Loucy (cell line): ENCODE results near the gene SP140L.
"Not testable (repeated sequence)": the region's sequence is repeated elsewhere in the genome, so short reads cannot be mapped to it uniquely, and the experiment has no call there.

Experiments used
- H2AFZ ChIP-seq: fragments of 200-600 bp; sonication (generic); 2 replicates; pipeline ENCODE4 v1.6.0; 2016; ENCODE audit warnings: antibody characterized with exemption, mild to moderate bottlenecking, low read length, moderate library complexity
- H3F3A ChIP-seq: fragments of 200-600 bp; 2 replicates; pipeline ENCODE4 v1.6.0; 2016; ENCODE audit warnings: antibody characterized with exemption, low read depth, mild to moderate bottlenecking
- H3K27me3 ChIP-seq: fragments of 200-600 bp; sonication (generic); 2 replicates; pipeline ENCODE4 v1.6.1; 2014; ENCODE audit warnings: low read length, mild to moderate bottlenecking; ENCODE audit not compliant: insufficient read depth, poor library complexity, severe bottlenecking
- H3K36me3 ChIP-seq: fragments of 200-600 bp; sonication (generic); 2 replicates; pipeline ENCODE4 v1.6.1; 2016; ENCODE audit warnings: low read length; ENCODE audit not compliant: insufficient read depth
- H3K4me1 ChIP-seq: fragments of 200-600 bp; sonication (generic); 2 replicates; pipeline ENCODE4 v1.5.1; 2014; ENCODE audit warnings: low read length, mild to moderate bottlenecking; ENCODE audit not compliant: insufficient read depth, poor library complexity, severe bottlenecking
- H3K4me2 ChIP-seq: fragments of 200-600 bp; sonication (generic); 2 replicates; pipeline ENCODE4 v1.6.0; 2014; ENCODE audit warnings: antibody characterized with exemption, low read length, low read depth, mild to moderate bottlenecking; ENCODE audit not compliant: poor library complexity, severe bottlenecking
- H3K4me3 ChIP-seq: fragments of 200-600 bp; sonication (generic); 2 replicates; pipeline ENCODE4 v1.5.1; 2014; ENCODE audit warnings: low read length, mild to moderate bottlenecking, mixed read lengths; ENCODE audit not compliant: poor library complexity, severe bottlenecking
- H3K79me2 ChIP-seq: fragments of 200-600 bp; sonication (generic); 2 replicates; pipeline ENCODE4 v1.6.1; 2014; ENCODE audit warnings: low read length; ENCODE audit not compliant: insufficient read depth
- H3K9ac ChIP-seq: fragments of 200-600 bp; sonication (generic); 2 replicates; pipeline ENCODE4 v1.6.0; 2014; ENCODE audit warnings: mild to moderate bottlenecking, low read depth, low read length, moderate library complexity; ENCODE audit not compliant: poor library complexity, severe bottlenecking
- H3K9me2 ChIP-seq: fragments of 200-600 bp; sonication (generic); replicated peaks from 2 replicates; pipeline ENCODE4 v1.6.1; 2016; ENCODE audit warnings: low read depth, low read length, mixed read lengths
- H3K9me3 ChIP-seq: fragments of 200-600 bp; sonication (generic); 2 replicates; pipeline ENCODE4 v1.6.1; 2014; ENCODE audit warnings: mild to moderate bottlenecking, antibody characterized with exemption, low read length, low read depth; ENCODE audit not compliant: insufficient read depth
- H4K20me1 ChIP-seq: fragments of 200-600 bp; sonication (generic); 2 replicates; pipeline ENCODE4 v1.6.0; 2014; ENCODE audit warnings: antibody characterized with exemption, low read length, mild to moderate bottlenecking; ENCODE audit not compliant: insufficient read depth, poor library complexity, severe bottlenecking
- CTCF ChIP-seq: fragments of 200-600 bp; sonication (generic); conservative IDR thresholded peaks from 2 replicates; pipeline ENCODE4 v1.5.1; 2014; ENCODE audit warnings: mild to moderate bottlenecking, antibody characterized with exemption, low read length
- EZH2phosphoT487 ChIP-seq: fragments of 200-600 bp; IDR thresholded peaks from 2 replicates; pipeline ENCODE4 v1.6.1; 2018; ENCODE audit warnings: antibody characterized with exemption, mild to moderate bottlenecking, moderate library complexity, borderline replicate concordance

SP140L gene

GRCh38 chr2:230400041-230400440 is 73.0 kb downstream of the SP140L start:
- H4K20me1 ChIP-seq: no peaks in the 10 kb centered on the region
- no peak overlapping the region for H2AFZ ChIP-seq
- no peaks in the 10 kb centered on the region for H3K27me3 ChIP-seq
- no peaks in the 10 kb centered on the region for H3K9me2 ChIP-seq
- H3K4me1 ChIP-seq: no peaks in the 10 kb centered on the region
- H3K4me3 ChIP-seq: no peak overlapping the region
- H3K9ac ChIP-seq: no peak overlapping the region
- no peaks in the 10 kb centered on the region for H3F3A ChIP-seq
- TF ChIP-seq CTCF (no peak), EZH2phosphoT487 (no peak)
- H3K79me2 ChIP-seq: no peaks in the 10 kb centered on the region
- H3K4me2 ChIP-seq: no peak overlapping the region
- H3K36me3 ChIP-seq: peaks cover 13% of the 10 kb centered on the region; the same call in 1 of the 2 replicates
- H3K9me3 ChIP-seq: peaks cover 5% of the 10 kb centered on the region; the same call in 1 of the 2 replicates

GRCh38 chr2:230400454-230400853 is 73.5 kb downstream of the SP140L start:
- no peaks in the 10 kb centered on the region for H3K27me3 ChIP-seq
- H3K4me2 ChIP-seq: no peak overlapping the region
- no peak for TF ChIP-seq EZH2phosphoT487
- no peak for TF ChIP-seq CTCF
- peaks cover 13% of the 10 kb centered on the region; the same call in 1 of the 2 replicates for H3K36me3 ChIP-seq
- no peaks in the 10 kb centered on the region for H3K79me2 ChIP-seq
- H3F3A ChIP-seq: no peaks in the 10 kb centered on the region
- H3K9me3 ChIP-seq: peaks cover 5% of the 10 kb centered on the region; the same call in 1 of the 2 replicates
- no peak overlapping the region for H2AFZ ChIP-seq
- no peak overlapping the region for H3K9ac ChIP-seq
- no peak overlapping the region for H3K4me3 ChIP-seq
- H3K9me2 ChIP-seq: no peaks in the 10 kb centered on the region
- H4K20me1 ChIP-seq: no peaks in the 10 kb centered on the region
- no peaks in the 10 kb centered on the region for H3K4me1 ChIP-seq

GRCh38 chr2:230401026-230401425 is 74.0 kb downstream of the SP140L start:
- not testable (repeated sequence) for H3K79me2 ChIP-seq, H3K36me3 ChIP-seq, H3K4me1 ChIP-seq, H3K27me3 ChIP-seq, H3K4me3 ChIP-seq, H2AFZ ChIP-seq, H3K9me2 ChIP-seq, H3K4me2 ChIP-seq, H3F3A ChIP-seq, H4K20me1 ChIP-seq, H3K9me3 ChIP-seq, H3K9ac ChIP-seq

- no peaks in the 10 kb centered on the region for H4K20me1 ChIP-seq
- H3K4me1 ChIP-seq: no peaks in the 10 kb centered on the region
- no peaks in the 10 kb centered on the region for H3K79me2 ChIP-seq
- H3K9me2 ChIP-seq: no peaks in the 10 kb centered on the region
- peaks cover 9% of the 10 kb centered on the region; the same call in 1 of the 2 replicates for H3K36me3 ChIP-seq
- H2AFZ ChIP-seq: no peak overlapping the region
- H3K9me3 ChIP-seq: no peaks in the 10 kb centered on the region
- H3K27me3 ChIP-seq: no peaks in the 10 kb centered on the region
- H3K9ac ChIP-seq: no peak overlapping the region
- H3F3A ChIP-seq: no peaks in the 10 kb centered on the region
- H3K4me3 ChIP-seq: no peak overlapping the region
- TF ChIP-seq CTCF (no peak), EZH2phosphoT487 (no peak)
- no peak overlapping the region for H3K4me2 ChIP-seq
These were observed 76.8 kb downstream of the SP140L start for GRCh38 chr2:230403746-230404145.
